Measurements from ENCODE around the gene GATM.

GATM gene

GRCh38 chr15:45378149-45378912 is at the start of gene GATM:
Gene GATM, minus strand, starts transcription at chr15:45378544. Its CDS starts 91 bp downstream, at chr15:45378453.
- no peak for DNase-seq

GRCh38 chr15:45427085-45427484 is 48.7 kb upstream of the GATM start:
- no peak for DNase-seq

GRCh38 chr15:45425135-45425534 is 46.8 kb upstream of the GATM start:
- no peak for DNase-seq

GRCh38 chr15:45424429-45424828 is 46.1 kb upstream of the GATM start:
- DNase-seq: no peak

GRCh38 chr15:45417303-45417950 is 39.1 kb upstream of the GATM start:
- peak; percentile 89 for DNase-seq

- DNase-seq: no peak
Observed at GRCh38 chr15:45414215-45414885, 36.0 kb upstream of the GATM start.

- DNase-seq: no peak
Observed at GRCh38 chr15:45409596-45409995, 31.3 kb upstream of the GATM start.

GRCh38 chr15:45407786-45408185 is 29.4 kb upstream of the GATM start:
- no peak for DNase-seq

- peak; percentile 31 for DNase-seq
Observed at GRCh38 chr15:45402955-45403877, 24.9 kb upstream of the GATM start.

- peak; percentile 99 for DNase-seq
Observed at GRCh38 chr15:45402162-45402954, 24.0 kb upstream of the GATM start.

GRCh38 chr15:45401665-45402161 is 23.4 kb upstream of the GATM start:
- DNase-seq: no peak

- DNase-seq: peak; percentile 78
Observed at GRCh38 chr15:45399381-45400212, 21.3 kb upstream of the GATM start.

GRCh38 chr15:45397116-45397665 is 18.8 kb upstream of the GATM start:
- no peak for DNase-seq

- DNase-seq: no peak
Observed at GRCh38 chr15:45395943-45396342, 17.6 kb upstream of the GATM start.

- DNase-seq: no peak
Observed at GRCh38 chr15:45394681-45395080, 16.3 kb upstream of the GATM start.

GRCh38 chr15:45393851-45394250 is 15.5 kb upstream of the GATM start:
- peak; percentile 6 for DNase-seq

GRCh38 chr15:45392584-45392855 is 14.2 kb upstream of the GATM start:
- no peak for DNase-seq

- no peak for DNase-seq
Observed at GRCh38 chr15:45391746-45392583, 13.6 kb upstream of the GATM start.

GRCh38 chr15:45389351-45389750 is 11.0 kb upstream of the GATM start:
- DNase-seq: no peak
